Measurements from ENCODE around the gene TBRG1. TPM values are rescaled to one million over a fixed set of nuclear protein-coding genes. Genes with fewer than 3 reads are reported as not detected.

Gene TBRG1
- total and polyA plus RNA-seq, 2 experiments from 2014 or later, result 16.9 to 29.1 TPM

DNA sequence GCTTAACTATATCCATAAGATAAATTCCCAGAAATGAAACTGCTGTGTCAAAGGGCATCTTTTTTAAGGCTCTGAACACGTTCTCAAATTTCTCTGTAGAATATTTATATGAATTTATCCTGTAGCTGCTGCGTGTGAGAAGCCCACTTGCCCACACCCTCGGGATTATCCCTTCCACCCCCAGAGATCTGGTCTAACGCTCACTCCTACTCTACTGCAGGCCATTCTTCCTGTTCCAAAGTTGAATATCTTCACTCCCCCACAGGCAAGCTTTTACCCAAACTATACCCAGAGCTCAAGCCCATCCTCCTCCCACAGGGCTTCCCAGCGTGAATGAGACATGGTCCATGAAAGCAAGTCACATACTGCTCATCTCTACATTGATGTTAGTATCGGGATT lies 25.9 kb downstream of the TBRG1 start:
- no peak overlapping the region for H3K4me3 ChIP-seq
- H3K36me3 ChIP-seq, result no peaks in the 10 kb centered on the region
- H3K27ac ChIP-seq, result no peak overlapping the region
- H3K4me1 ChIP-seq (ENCODE audit: low read depth), result no peaks in the 10 kb centered on the region
- TF ChIP-seq, protein P1, sequence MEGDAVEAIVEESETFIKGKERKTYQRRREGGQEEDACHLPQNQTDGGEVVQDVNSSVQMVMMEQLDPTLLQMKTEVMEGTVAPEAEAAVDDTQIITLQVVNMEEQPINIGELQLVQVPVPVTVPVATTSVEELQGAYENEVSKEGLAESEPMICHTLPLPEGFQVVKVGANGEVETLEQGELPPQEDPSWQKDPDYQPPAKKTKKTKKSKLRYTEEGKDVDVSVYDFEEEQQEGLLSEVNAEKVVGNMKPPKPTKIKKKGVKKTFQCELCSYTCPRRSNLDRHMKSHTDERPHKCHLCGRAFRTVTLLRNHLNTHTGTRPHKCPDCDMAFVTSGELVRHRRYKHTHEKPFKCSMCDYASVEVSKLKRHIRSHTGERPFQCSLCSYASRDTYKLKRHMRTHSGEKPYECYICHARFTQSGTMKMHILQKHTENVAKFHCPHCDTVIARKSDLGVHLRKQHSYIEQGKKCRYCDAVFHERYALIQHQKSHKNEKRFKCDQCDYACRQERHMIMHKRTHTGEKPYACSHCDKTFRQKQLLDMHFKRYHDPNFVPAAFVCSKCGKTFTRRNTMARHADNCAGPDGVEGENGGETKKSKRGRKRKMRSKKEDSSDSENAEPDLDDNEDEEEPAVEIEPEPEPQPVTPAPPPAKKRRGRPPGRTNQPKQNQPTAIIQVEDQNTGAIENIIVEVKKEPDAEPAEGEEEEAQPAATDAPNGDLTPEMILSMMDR (IDR thresholded peaks at IDR 0.05; ENCODE audit: low read depth, low read length), result no peak
- peaks cover 13% of the 10 kb centered on the region for H3K27me3 ChIP-seq
- no peak for DNase-seq (ENCODE audit: low read depth in 1 of 2, low spot score in 1 of 2)
- no peaks in the 10 kb centered on the region for H3K9me3 ChIP-seq (ENCODE audit: low read depth)

DNA sequence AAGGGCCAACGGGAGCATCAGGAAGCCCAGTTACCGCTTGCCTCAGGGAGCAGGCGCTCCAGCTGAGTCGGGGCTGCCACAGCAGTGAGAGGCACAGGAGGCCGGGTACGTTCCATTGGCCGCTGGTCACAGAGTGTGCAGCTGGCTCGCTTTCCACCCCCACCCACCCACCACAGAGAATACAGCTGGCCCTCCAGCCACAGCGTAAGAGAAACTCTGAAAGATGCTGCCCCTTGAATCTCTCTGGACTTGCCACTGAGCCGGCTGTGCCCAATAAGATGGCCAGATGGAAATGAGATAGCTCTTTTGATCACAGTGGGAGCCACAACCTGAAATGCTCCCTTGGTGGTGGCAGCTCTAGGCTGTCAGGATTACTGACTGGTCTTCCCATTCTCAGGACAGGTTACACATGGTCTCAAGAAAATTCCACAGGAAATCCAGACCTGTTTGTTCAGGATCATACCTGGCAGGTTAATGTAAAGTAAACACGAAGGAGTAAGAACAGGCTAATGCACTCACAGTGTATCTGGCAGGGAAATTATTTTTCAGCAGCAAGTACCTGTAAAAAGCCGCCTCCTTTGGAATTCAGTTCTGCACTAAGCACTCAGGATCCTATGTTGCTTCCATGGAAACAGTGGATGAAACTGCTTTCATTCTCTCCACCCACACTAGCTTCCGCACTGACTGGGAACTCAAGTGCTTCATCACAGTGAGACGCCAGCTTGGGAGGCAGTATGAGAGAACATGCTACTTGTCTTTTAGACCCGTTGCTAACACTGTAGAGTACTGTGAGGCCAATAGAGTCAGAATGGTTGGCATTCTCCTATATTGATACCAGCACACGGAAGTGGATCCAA lies 34.3 kb downstream of the TBRG1 start:
- TF ChIP-seq, protein P1 (IDR thresholded peaks at IDR 0.05; ENCODE audit: low read depth, low read length), result no peak
- H3K4me1 ChIP-seq (ENCODE audit: low read depth), result no peaks in the 10 kb centered on the region
- no peak overlapping the region for H3K27ac ChIP-seq
- peaks cover 7% of the 10 kb centered on the region for H3K27me3 ChIP-seq
- H3K4me3 ChIP-seq, result no peak overlapping the region
- peak; percentile 30 to 37 for DNase-seq (ENCODE audit: low read depth in 1 of 2, low spot score in 1 of 2)
- no peaks in the 10 kb centered on the region for H3K9me3 ChIP-seq (ENCODE audit: low read depth)
- no peaks in the 10 kb centered on the region for H3K36me3 ChIP-seq

DNA sequence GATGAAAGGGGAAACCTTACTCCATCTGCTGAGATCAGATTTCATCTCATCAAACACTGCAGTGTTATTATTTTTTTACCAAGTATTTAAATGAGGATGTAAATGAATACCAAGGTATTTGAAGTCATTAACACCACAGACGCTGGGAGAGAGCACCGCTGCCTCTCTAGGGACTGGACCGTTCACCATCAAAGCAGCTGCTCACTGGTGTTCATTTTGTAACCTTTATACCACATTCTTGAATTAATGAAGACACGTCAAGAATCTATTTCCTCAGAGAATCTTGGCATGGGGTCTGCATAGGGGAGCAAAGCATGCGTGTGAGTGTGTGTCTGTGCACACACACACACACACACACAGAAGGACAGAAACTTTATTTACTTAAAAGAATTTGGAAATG lies 35.2 kb downstream of the TBRG1 start:
- DNase-seq (ENCODE audit: low read depth in 1 of 2, low spot score in 1 of 2), result peak in 1 of 2 donors; percentile 10
- TF ChIP-seq, protein P1 (IDR thresholded peaks at IDR 0.05; ENCODE audit: low read depth, low read length), result no peak
- H3K27ac ChIP-seq, result no peak overlapping the region
- no peaks in the 10 kb centered on the region for H3K36me3 ChIP-seq
- H3K27me3 ChIP-seq, result peaks cover 7% of the 10 kb centered on the region
- no peaks in the 10 kb centered on the region for H3K4me1 ChIP-seq (ENCODE audit: low read depth)
- H3K9me3 ChIP-seq (ENCODE audit: low read depth), result no peaks in the 10 kb centered on the region
- H3K4me3 ChIP-seq, result no peak overlapping the region

DNA sequence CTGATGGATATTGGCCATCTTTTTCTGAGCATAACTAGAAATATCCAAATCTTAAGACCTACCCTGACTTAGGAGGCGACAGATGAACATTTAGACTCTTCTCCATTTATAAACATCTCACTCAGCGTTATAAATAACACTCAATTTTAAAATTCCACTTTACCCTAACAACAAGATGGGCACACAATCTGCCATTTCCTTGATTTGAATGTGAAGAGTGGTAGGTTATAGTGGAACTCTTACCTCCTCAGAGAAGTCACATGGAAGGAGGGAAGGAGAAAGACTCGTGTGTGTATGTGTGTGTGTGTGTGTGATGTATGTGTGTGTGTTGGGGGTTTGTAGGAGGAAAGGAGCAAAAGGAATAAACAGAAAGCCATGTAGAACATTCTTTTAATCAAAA lies 35.8 kb downstream of the TBRG1 start:
- no peak for DNase-seq (ENCODE audit: low read depth in 1 of 2, low spot score in 1 of 2)
- Histone ChIP-seq H3K27ac (no peak overlapping the region), H3K27me3 (peaks cover 7% of the 10 kb centered on the region), H3K4me3 (no peak overlapping the region), H3K4me1 (ENCODE audit: low read depth) (no peaks in the 10 kb centered on the region), H3K9me3 (ENCODE audit: low read depth) (no peaks in the 10 kb centered on the region), H3K36me3 (no peaks in the 10 kb centered on the region)
- TF ChIP-seq, protein P1 (IDR thresholded peaks at IDR 0.05; ENCODE audit: low read depth, low read length), result no peak

DNA sequence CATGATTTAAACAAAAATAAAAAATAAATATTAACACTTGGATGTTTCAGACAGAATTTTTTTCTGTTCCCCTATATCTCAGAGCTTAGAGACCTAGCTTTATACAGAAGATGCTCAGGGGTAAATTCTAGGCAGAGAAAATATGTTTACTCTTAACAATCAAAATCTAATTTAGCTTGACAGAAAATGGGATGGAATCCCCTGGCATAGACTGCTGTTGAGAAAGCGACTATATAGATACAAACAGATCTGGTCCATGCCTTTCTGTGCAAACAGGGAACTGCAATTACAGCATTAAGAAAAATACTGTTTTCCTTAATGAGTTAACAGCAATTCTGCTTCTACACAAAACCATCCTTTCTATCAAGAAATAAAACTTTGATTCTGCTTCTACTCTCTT lies 36.3 kb downstream of the TBRG1 start:
- Histone ChIP-seq H3K4me3 (no peak overlapping the region), H3K36me3 (no peaks in the 10 kb centered on the region), H3K27ac (no peak overlapping the region), H3K4me1 (ENCODE audit: low read depth) (no peaks in the 10 kb centered on the region), H3K9me3 (ENCODE audit: low read depth) (no peaks in the 10 kb centered on the region), H3K27me3 (peaks cover 7% of the 10 kb centered on the region)
- TF ChIP-seq, protein P1 (IDR thresholded peaks at IDR 0.05; ENCODE audit: low read depth, low read length), result no peak
- no peak for DNase-seq (ENCODE audit: low read depth in 1 of 2, low spot score in 1 of 2)
